Effector memory CD4-positive, alpha-beta T cell (primary cell): ENCODE measurements around the gene AQP5.

Experiments
- DNase-seq, 3 donors: peaks; one replicate each; pipeline ENCODE4 v3.0.0-alpha.2; 2020
- H3K27ac ChIP-seq: 2 replicates; pipeline ENCODE4 v1.7.0; 2013; ENCODE audit warnings: mild to moderate bottlenecking, low read length, moderate library complexity; ENCODE audit not compliant: insufficient read depth, poor library complexity, severe bottlenecking
- H3K27me3 ChIP-seq: replicated peaks from 2 replicates; pipeline ENCODE4 v1.7.0; 2013; ENCODE audit warnings: mild to moderate bottlenecking, low read length; ENCODE audit not compliant: insufficient read depth, control insufficient read depth, poor library complexity, severe bottlenecking
- H3K36me3 ChIP-seq: 2 replicates; pipeline ENCODE4 v1.7.0; 2013; ENCODE audit warnings: mild to moderate bottlenecking, low read length, moderate library complexity; ENCODE audit not compliant: control insufficient read depth, insufficient read depth
- H3K4me1 ChIP-seq: 2 replicates; pipeline ENCODE4 v1.7.0; 2013; ENCODE audit warnings: low read length, mild to moderate bottlenecking; ENCODE audit not compliant: control insufficient read depth, insufficient read depth, poor library complexity, severe bottlenecking
- H3K4me3 ChIP-seq: 2 replicates; pipeline ENCODE4 v1.7.0; 2013; ENCODE audit warnings: low read length, low read depth, mild to moderate bottlenecking; ENCODE audit not compliant: insufficient read depth, poor library complexity, severe bottlenecking
- H3K9me3 ChIP-seq: 2 replicates; pipeline ENCODE4 v1.7.0; 2013; ENCODE audit warnings: mild to moderate bottlenecking, low read length, moderate library complexity; ENCODE audit not compliant: control insufficient read depth

AQP5 gene

GRCh38 chr12:49949866-49950265 lies 11.8 kb upstream of the AQP5 start:
- Histone ChIP-seq H3K27me3 (peaks cover 12% of the 10 kb centered on the region), H3K4me3 (no peak overlapping the region), H3K36me3 (no peaks in the 10 kb centered on the region), H3K9me3 (no peaks in the 10 kb centered on the region), H3K27ac (no peak overlapping the region), H3K4me1 (peaks cover 6% of the 10 kb centered on the region)
- DNase-seq, result no peak

GRCh38 chr12:49950273-49951251 lies 11.1 kb upstream of the AQP5 start, which contains the start of gene AQP2:
TSS of gene AQP2 (plus strand) at chr12:49950737. CDS start at chr12:49950831, 94 bp downstream.
- Histone ChIP-seq H3K36me3 (no peaks in the 10 kb centered on the region), H3K9me3 (no peaks in the 10 kb centered on the region), H3K4me3 (no peak within 1 kb of the TSS), H3K4me1 (no peaks in the 10 kb centered on the region), H3K27me3 (peaks cover 12% of the 10 kb centered on the region), H3K27ac (no peak within 1 kb of the TSS)
- DNase-seq, result no peak

- Histone ChIP-seq H3K4me1 (no peaks in the 10 kb centered on the region), H3K4me3 (no peak overlapping the region), H3K27me3 (peaks cover 17% of the 10 kb centered on the region), H3K36me3 (no peaks in the 10 kb centered on the region), H3K27ac (no peak overlapping the region), H3K9me3 (no peaks in the 10 kb centered on the region)
- DNase-seq, result no peak
These were observed 10.0 kb upstream of the AQP5 start for GRCh38 chr12:49951411-49952240.

GRCh38 chr12:49952391-49953055 lies 9.1 kb upstream of the AQP5 start:
- no peak overlapping the region for H3K4me3 ChIP-seq
- no peaks in the 10 kb centered on the region for H3K9me3 ChIP-seq
- H3K27ac ChIP-seq, result no peak overlapping the region

GRCh38 chr12:49953151-49953550 lies 8.5 kb upstream of the AQP5 start:
- Histone ChIP-seq H3K4me3 (no peak overlapping the region), H3K9me3 (no peaks in the 10 kb centered on the region), H3K4me1 (no peaks in the 10 kb centered on the region), H3K27me3 (peaks cover 20% of the 10 kb centered on the region), H3K27ac (no peak overlapping the region), H3K36me3 (no peaks in the 10 kb centered on the region)
- no peak for DNase-seq

More at GRCh38 chr12:49952391-49953055, 9.1 kb upstream of the AQP5 start:
- DNase-seq, result no peak
- no peaks in the 10 kb centered on the region for H3K4me1 ChIP-seq
- H3K27me3 ChIP-seq, result peaks cover 17% of the 10 kb centered on the region
- no peaks in the 10 kb centered on the region for H3K36me3 ChIP-seq

GRCh38 chr12:49953961-49954846 lies 7.5 kb upstream of the AQP5 start:
- peaks cover 24% of the 10 kb centered on the region for H3K27me3 ChIP-seq
- DNase-seq, result no peak
- no peak overlapping the region for H3K4me3 ChIP-seq
- H3K27ac ChIP-seq, result no peak overlapping the region
- no peaks in the 10 kb centered on the region for H3K4me1 ChIP-seq
- no peaks in the 10 kb centered on the region for H3K9me3 ChIP-seq
- no peaks in the 10 kb centered on the region for H3K36me3 ChIP-seq

GRCh38 chr12:49954863-49955830 lies 6.5 kb upstream of the AQP5 start:
- no peak overlapping the region for H3K4me3 ChIP-seq
- no peaks in the 10 kb centered on the region for H3K4me1 ChIP-seq
- no peaks in the 10 kb centered on the region for H3K36me3 ChIP-seq
- peaks cover 32% of the 10 kb centered on the region for H3K27me3 ChIP-seq
- H3K9me3 ChIP-seq, result no peaks in the 10 kb centered on the region
- DNase-seq, result no peak
- H3K27ac ChIP-seq, result no peak overlapping the region

GRCh38 chr12:49955899-49956662 lies 5.6 kb upstream of the AQP5 start:
- Histone ChIP-seq H3K4me3 (no peak overlapping the region), H3K36me3 (no peaks in the 10 kb centered on the region), H3K27ac (no peak overlapping the region), H3K9me3 (no peaks in the 10 kb centered on the region), H3K27me3 (peaks cover 41% of the 10 kb centered on the region), H3K4me1 (peaks cover 2% of the 10 kb centered on the region)
- DNase-seq, result no peak
